Esophagus squamous epithelium (tissue), 4 donors: Measurements from ENCODE around the gene GLB1L2.

ENCODE experiments used
- POLR2A ChIP-seq, 4 donors: fragments of 450-650 bp; IDR thresholded peaks; one replicate each; pipeline ENCODE4 v1.6.1; 2017; ENCODE audit warnings: antibody characterized with exemption in 4 of 4, mild to moderate bottlenecking in 4 of 4, moderate library complexity in 3 of 4
- TF ChIP-seq, protein P1 (sequence below), 6 experiments: fragments of 450-650 bp in 4 of 6; fragments of 200-600 bp in 2 of 6; sonication (generic) in 2 of 6; IDR thresholded peaks; one replicate each; pipeline ENCODE4 v1.5.1; 2016 to 2019; ENCODE audit warnings: antibody characterized with exemption in 6 of 6, mild to moderate bottlenecking in 4 of 6, moderate library complexity in 4 of 6

GRCh38 chr11:134410766-134411165, 79.0 kb downstream of the GLB1L2 start:
- TF ChIP-seq, protein P1, sequence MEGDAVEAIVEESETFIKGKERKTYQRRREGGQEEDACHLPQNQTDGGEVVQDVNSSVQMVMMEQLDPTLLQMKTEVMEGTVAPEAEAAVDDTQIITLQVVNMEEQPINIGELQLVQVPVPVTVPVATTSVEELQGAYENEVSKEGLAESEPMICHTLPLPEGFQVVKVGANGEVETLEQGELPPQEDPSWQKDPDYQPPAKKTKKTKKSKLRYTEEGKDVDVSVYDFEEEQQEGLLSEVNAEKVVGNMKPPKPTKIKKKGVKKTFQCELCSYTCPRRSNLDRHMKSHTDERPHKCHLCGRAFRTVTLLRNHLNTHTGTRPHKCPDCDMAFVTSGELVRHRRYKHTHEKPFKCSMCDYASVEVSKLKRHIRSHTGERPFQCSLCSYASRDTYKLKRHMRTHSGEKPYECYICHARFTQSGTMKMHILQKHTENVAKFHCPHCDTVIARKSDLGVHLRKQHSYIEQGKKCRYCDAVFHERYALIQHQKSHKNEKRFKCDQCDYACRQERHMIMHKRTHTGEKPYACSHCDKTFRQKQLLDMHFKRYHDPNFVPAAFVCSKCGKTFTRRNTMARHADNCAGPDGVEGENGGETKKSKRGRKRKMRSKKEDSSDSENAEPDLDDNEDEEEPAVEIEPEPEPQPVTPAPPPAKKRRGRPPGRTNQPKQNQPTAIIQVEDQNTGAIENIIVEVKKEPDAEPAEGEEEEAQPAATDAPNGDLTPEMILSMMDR (IDR thresholded peaks at IDR 0.05), result no peak
- TF ChIP-seq POLR2A (IDR thresholded peaks at IDR 0.05), result no peak
